GM12892 (cell line): ENCODE data around the gene CCDC85C.

Source experiments
- POLR2A ChIP-seq: IDR thresholded peaks from 2 replicates; pipeline ENCODE4 v1.6.1; 2011; ENCODE audit warnings: low read depth, low read length, control low read depth
- TAF1 ChIP-seq: IDR thresholded peaks from 2 replicates; pipeline ENCODE4 v1.6.1; 2011; ENCODE audit warnings: low read depth, mild to moderate bottlenecking, control low read depth, low read length, borderline replicate concordance

DNA sequence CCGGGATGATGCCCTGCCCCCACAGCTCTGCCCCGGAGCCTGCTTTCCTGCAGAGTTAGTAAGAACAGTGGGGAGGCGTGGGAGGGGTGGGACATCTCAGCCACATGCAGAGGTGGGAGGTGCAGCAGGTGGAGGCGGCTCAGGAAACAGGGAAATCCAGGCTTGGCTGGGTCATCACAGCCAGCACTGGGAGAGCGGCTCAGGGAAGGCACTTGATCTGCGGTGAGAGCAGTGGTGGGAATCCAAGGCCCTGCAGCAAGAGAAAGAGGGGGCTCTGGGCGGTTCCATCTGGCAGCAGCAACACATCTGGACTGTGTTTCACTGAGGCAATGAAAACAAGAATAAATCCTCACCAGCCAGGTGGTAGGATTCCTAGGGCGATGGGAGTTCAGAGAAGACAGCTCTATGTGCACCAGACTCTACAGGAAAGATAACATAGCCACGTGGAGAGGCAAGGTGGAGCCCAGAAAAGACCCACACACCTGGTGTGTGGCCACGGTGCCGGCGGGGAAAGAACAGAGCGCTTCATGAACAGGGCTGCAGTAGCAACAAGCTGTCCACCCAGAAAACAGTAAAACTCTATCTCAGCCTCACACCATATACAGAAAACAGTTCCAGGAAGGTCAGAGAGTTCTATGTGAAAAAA is 57.6 kb downstream of the CCDC85C start:
- no peak for TF ChIP-seq POLR2A
- TF ChIP-seq TAF1: no peak
